Activated effector memory CD4-positive, alpha-beta T cell treated with anti-CD3 and anti-CD28 coated beads, Interleukin-2, amount 50 U/mL, for 16 hours (primary cell): ENCODE results near the gene ZNRF1.

Experiments
- DNase-seq: peaks from one replicate; pipeline ENCODE4 v3.0.0-alpha.2; 2020

The ZNRF1 gene

DNA sequence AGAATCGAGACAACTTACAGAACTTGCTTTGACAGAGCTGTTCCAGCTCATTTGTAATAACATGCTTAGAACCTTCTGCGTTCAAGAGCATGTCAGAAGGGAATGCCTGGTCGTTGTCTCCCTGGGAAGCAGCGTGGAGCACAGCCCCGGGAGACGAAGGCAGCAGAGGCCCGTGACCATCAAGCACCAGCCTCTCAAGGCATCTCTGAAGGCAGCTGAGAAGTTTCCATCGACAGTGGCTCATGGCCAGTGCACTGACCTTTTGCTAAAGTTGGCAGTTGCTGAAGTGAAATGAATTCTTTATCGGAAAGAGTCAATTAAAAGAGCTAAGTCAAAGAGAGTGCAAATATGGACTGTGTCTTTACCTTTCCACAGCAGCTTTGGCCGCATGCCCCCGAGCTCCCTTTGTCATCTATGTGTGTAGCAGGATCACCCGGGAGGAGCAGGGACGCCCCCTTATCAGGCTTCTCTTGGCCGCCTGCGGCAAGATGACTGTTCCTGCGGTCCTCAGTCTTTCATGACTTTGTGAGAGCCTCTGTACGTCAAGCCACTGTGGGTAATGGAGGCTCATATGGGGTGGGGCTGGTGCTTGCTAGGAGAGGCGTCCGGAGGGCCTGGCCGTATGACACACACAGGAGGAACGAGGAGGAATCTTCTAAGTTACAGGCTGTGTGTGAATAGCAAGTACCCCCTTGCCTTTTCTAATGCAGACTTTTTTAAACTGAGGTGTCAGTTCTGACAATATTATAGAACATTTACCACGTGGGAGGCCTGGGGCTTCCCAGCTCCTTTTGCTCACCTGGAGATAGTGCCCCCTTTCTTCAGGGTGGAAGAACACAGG is 63.5 kb downstream of the ZNRF1 start:
- no peak for DNase-seq

DNA sequence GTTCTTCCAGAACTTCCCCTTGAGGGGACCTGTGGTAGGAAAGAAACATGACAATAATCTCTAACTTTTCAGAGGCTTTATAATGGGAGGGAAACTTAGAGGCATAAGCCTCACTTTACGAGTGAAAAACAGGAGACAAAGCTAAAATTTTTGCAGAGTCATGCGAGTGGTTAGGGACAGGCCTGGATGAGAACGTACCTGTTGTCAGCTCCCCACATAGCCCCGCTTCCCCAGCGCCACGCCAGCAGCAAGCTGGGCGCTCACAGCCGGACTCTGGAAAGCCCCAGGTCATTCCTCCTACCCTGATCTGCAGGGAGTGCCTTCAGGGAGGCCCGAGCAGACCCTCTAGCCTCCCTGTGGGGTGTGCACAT is 64.1 kb downstream of the ZNRF1 start:
- no peak for DNase-seq

GRCh38 chr16:75063549-75064088 is 64.8 kb downstream of the ZNRF1 start:
- no peak for DNase-seq

DNA sequence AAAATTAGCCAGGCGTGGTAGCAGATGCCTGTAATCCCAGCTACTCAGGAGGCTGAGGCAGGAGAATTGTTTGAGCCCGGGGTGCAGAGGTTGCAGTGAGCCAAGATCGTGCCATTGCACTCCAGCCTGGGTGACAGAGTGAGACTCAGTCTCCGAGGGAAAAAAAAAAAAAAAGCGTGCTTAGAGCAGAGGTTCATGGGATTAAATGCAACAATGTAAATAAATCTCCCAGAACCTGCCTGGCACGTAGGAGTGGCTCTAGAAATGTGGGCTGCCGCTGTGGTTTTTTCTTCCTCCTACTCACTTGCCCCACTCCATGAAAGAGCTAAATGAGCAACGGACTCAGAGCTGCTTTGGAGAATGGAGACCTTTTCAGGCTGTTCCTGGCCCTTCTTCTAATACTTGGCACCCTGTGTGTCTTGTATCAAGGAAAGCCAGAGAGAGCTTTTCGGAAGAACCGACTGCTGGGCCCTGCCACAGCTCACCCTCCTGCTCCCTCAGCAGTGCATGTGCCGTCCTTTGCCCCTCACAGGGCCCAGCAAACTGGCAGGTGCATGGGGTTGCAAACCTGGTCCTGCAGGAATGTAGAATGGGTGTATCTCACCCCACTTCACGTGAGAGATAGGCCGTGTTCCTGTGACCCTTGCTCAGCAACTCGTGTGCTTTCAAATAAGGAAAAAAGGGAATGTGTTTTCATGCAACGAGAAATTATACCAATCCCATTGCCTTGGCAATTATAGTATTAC is 65.8 kb downstream of the ZNRF1 start:
- DNase-seq = no peak

- no peak for DNase-seq
Measured at GRCh38 chr16:75065149-75065505, 66.3 kb downstream of the ZNRF1 start.

GRCh38 chr16:75065521-75066149 is 66.8 kb downstream of the ZNRF1 start:
- no peak for DNase-seq

GRCh38 chr16:75066861-75067447 is 68.1 kb downstream of the ZNRF1 start:
- peak; percentile 19 for DNase-seq

GRCh38 chr16:75068085-75069031 is 69.5 kb downstream of the ZNRF1 start:
- DNase-seq = peak; percentile 34

GRCh38 chr16:75070012-75070841 is 71.4 kb downstream of the ZNRF1 start:
- peak; percentile 30 for DNase-seq

DNA sequence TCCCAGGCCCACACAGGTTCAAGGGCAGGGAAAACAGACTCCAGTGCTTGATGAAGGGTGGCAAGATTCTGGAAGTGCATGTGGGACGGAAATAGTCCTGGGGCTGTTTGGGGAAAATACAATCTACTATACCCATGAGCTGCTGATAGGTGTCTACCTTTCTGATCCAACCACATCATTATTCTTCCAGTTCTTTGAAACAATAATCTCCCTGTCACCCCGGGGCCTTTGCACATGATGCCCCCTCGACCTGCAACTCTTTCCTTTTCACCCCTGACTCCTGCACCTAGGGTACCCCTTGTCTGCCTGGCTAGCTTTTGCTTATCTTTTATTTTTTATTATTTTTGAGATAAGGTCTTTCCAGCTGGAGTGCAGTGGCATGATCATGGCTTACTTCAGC is 72.8 kb downstream of the ZNRF1 start:
- DNase-seq = no peak

DNA sequence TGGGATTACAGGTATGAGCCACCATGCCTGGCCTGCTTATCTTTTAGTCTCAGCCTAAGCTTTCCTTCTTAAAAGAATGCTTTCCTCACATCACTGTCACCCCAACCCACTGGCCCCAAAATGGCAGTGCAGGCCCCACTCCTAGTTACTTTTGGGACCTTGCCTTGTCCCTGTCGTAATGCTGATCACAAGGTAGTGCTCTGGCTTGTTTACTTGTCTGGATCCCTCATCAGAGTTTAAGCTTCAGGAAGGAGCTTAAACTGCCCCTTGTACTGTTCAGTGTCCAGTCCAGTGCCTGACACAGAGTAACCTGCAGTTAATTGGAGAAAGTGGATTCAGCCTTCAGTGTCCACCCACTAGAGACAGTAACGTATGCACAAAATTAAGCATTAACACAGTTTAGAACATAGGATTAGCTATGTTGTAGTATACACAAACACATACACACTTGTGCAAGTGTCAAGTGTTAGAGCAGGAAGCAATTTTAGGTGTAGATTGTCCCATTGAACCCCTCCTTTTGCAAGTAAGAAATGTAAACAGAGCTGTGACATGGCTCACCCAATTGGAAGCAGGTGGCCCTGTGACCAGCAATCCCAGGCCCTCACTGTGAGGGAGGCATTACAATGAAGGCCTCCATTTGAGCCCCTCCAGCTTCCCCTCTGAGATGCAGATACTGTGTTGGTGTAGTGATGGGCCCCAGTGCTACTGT is 73.6 kb downstream of the ZNRF1 start:
- DNase-seq = peak; percentile 27

- DNase-seq = peak; percentile 53
Measured at GRCh38 chr16:75073545-75074303, 74.9 kb downstream of the ZNRF1 start.

GRCh38 chr16:75074304-75074793 is 75.5 kb downstream of the ZNRF1 start:
- DNase-seq = no peak

- DNase-seq = peak; percentile 91
Measured at GRCh38 chr16:75074920-75075687, 76.3 kb downstream of the ZNRF1 start.

DNA sequence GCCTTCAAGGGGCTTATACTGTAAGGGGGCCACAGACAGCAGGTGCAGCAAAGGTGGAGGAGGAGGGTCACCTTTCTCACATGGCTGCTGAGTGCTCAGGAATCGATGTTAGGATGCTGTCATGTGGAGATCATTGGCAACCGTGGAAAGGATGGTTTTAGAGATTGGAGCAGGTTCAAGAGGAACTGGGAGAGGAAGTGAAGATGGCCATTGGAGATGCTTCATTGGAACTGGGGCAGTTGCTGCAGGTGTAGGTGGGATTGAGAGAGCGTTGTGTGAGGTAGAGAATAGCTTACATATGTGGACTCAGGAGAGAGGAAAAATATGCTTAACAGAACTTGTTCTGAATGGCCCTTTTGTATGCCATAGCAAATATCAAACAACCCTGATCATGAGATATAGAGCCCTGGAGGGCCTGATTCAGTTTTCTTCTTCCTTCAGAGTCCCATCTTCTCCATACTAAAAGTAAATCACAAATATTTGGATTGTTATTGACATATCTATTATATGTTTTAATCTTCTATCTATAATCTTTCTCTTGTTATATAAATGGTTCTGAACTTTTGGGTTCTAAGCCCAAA is 77.0 kb downstream of the ZNRF1 start:
- no peak for DNase-seq

DNA sequence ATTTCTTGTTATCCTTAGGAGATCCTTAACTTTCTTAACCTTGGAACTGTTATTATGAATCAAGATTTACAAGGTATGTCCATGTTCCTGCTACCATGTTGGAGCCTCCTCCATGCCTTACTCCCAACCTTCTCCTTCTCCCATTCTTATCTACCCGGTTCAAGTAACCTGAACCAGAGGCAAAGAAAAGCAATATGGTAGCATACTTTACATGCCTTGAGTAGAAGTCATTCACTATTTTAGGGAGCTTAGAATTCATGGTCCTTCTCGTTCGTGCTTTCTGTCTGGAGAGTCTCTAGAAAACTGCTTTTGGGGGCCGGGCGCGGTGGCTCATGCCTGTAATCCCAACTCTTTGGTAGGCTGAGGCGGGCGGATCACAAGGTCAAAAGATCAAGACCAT is 80.1 kb downstream of the ZNRF1 start:
- DNase-seq = no peak

DNA sequence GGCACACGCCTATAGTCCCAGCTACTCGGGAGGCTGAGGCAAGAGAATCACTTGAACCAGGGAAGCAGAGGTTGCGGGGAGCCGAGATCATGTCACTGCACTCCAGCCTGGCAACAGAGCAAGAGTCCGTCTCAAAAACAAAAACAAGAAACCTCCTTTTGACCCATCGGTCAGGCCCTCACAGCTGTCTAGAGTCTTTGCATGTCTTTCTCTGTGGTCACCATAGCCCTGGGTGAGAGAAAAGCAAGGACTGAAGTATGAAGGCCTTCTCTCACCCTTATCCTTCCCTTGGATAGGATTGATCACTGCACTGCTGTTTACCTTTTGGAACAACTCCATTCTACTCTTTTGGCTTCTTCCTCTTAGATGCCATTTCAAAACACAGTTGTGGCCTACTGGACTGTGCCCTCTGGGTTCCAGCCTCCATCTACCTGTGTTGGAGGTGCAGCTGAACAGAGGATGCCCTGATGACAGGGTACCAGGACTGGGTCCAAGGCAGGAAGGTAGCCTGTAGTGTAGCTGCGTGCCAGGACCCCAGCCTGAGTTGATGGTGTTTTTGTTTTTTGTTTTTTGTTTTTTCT is 80.6 kb downstream of the ZNRF1 start:
- DNase-seq = peak; percentile 16
